ENCODE results near the gene PLXDC2. TPM values are rescaled to one million over a fixed set of nuclear protein-coding genes. Genes with fewer than 3 reads are reported as not detected.
A peak's percentile ranks its signal among the peaks of the same experiment; 100 is the strongest.

Gene PLXDC2
- total RNA-seq, 1 donor from 2014 or later = 10.6 TPM

DNA sequence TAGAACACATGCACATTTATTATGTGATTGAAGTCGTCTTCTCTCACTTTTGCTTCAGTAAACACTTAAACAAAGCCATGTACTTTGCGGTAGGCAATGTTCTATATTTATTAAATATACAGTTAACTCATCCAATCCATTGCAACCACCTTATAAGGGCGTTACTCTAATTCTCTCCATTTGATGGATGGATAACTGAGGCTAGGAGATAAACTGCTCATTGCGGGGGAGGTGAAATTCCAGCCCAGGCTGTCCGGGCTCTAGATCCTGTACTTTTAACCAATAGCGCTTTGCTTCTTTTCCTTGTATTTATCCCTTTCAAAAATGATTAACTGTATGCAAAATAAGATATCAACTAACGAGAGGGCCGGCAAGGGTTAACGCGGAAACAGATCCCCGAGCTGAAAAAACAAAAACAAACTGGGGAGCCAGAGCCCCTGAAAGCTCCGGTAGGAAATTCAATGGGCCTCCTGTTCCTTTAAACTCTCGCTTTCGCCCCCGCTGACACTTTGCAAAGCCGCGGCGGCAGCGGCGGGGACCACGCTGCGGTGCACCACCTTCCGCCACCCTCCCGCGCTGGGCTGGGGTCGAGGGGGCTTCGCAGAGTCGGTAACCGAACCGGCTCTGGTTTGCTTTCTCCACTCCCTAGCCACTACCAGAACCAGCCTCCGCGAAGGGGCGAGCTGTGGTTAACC lies 1.0 kb upstream of the PLXDC2 start:
- no peak for DNase-seq (ENCODE audit: low spot score in 2 of 2)
- no peak for FAIRE-seq

DNA sequence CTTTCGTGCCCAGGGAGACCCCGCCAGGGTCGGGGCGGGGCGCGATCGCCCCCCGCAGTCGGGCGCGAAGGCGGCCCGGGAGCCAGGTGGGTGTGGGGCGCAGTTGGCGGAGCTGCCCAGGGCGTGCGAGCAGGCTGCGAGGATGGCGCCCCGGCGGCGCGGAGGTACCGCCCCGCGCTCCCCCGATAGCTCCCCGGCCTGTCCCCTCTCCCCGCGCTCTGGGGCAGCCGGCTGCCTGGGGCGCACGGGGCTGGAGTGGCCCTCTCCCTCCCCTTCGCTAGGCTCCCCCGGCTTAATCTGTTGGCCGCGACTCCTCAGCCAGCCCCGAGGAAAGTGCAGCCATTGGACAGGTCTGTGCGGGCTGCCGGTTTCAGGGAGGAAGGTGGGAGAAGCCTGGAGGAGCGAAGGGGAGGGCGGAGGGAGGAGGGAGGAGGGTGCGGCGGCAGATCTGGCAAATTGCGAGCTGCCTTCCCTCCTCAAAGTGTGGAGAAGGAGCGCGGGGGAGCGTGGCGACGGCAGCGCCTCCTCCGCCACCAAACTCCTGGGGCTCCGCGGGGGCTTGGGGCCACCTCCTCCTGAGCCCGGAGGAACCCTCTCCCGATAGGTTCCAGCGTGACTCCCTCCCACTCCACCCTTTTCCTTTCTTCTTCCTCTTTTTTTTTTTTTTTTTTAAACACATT lies 361 bp upstream of the PLXDC2 start:
- peak; percentile 25 to 43 for DNase-seq (ENCODE audit: low spot score in 2 of 2)
- no peak for FAIRE-seq

DNA sequence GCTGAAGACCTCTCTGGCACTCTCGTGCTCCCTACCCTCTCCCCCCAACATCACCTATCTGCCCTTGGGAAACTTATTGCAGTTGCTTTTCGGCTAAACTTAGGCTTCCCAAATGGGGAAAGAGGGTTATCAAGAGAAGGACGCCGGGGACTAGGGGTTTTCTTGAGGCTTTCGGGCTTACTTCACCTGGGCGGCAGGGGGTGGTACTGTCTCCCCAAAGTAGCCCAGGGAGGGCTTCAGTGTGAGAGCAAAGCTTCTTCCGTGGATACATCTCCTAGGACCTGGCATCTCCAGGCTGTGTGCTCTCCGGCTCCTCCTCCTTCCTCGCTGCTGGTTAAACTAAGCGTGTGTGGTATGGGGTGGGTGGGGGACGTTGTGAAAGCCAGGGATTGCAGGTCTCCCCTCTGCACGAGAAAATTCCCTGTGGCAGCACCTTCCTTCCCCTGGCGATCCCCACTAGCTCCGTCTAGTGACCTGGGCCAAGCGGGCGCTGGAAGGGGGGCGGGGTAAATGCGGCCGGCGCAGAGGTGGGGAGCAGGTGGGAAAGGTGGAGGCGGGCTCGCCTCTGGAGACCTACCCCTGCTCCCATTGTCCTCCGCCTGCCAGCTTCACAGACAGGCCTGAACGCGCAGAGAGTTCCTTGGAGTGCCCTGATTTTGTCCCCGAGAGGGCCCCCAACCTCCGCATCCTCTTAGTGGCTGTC lies 1.1 kb downstream of the PLXDC2 start:
- FAIRE-seq (no peak), DNase-seq (ENCODE audit: low spot score in 2 of 2) (no peak)

DNA sequence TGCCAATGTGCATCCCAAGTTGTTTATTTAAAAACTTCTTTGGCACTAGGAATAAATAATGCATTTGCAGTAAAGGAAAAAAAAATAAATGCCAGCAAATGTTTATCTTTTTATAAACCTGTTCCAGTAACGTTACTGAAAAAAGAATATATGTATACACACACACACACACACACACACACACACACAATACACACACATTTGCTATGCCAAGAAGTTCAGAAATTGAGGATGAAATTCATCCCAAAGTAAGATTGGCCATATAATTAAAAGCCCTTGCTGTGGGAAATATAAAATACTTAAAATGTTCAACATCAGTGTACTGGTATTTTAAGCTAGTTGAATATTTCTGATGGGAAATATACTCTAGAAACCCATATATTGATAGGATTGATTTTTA lies 2.6 kb downstream of the PLXDC2 start:
- FAIRE-seq (no peak), DNase-seq (ENCODE audit: low spot score in 2 of 2) (no peak)

DNA sequence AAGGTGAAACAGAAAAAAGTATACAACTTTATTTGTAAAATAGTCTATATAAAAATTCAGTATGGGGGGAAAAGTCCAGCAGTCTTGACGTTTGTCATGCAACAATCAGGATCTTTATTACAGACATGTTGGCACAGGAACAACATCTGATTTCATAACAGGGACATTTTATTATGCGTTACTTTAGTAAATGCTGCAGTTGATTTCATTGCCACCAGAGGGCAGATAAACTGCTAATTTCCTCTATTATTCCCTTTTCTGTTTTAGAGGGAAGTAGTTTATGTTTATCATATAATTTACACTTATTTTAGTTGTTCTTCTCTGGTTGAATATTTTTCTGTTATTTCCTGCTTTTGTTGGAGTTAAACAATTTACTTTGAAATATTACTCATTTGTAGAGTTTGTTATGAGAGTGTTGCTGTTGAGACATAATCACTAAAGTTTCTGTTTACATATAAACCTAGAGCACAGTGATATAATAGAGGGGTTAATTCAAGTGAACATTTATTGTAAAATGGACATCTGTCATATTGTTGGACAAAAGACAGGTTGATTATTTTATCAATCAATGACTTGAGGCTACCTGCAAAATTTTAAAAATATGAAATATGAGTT lies 3.3 kb downstream of the PLXDC2 start:
- FAIRE-seq (peak; percentile 96), DNase-seq (ENCODE audit: low spot score in 2 of 2) (peak in 1 of 2 donors; percentile 48)

DNA sequence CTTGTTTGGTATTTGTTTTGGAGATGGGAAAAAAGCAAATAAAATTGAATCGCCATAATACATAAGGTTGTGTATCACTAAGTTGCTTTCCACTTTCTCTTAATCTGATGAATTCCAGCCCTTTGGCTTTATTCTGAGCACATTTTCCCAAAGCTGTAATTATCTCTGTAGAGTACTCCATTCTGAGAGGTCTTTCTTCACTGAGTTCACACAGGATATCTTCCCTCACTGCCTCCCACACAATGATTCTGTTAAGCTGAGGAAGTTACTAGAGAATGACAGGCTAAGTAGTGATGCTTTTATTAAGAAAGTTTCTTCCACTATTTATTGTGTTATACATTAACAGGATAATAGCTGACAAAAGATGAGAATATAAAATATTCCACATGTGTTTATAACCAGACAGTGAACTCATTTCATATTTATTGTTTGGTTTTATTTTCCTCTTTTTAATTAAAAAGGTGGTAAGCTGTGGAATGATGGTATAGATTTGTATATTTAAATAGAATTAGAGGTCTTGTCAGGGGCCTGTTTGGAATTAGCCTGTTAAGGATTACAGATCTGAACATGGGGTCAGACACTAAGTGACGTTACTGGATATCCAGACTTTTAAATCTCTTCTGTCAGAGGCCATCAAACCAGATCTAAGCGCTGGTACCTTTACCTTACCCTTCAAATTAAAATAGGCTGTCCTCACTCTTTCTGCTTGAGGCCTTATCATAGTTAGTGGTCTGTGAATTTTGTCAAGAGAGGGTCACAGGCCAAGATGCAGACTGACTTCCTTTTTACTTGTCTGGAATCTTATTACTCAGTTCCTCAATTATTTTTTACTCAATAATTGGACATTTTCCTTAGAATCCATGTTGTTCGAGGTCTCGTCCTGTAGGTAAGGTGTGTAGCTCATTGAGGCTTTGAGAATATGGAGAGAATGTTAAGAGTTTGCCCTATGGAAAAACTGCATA lies 8.4 kb downstream of the PLXDC2 start:
- FAIRE-seq (no peak), DNase-seq (ENCODE audit: low spot score in 2 of 2) (no peak)

DNA sequence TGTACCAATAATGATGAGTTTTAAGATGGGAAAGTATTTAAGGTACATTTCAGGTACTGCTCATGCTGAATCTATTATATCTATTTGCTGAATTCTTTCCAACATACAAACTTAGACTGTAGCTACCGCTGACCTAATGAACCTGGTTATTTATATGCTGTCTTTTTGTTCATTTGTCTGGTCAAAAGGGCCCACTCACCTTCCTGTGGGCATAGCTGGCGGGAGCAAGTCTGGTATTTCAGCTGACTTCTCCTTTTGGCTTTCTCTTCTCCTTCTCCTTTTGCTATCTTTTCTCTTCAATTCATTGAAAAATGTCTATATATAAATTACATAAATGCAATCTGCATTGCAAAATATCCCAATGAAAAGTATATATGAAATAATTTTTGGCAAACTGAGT lies 9.5 kb downstream of the PLXDC2 start:
- DNase-seq (ENCODE audit: low spot score in 2 of 2) = no peak
- no peak for FAIRE-seq

DNA sequence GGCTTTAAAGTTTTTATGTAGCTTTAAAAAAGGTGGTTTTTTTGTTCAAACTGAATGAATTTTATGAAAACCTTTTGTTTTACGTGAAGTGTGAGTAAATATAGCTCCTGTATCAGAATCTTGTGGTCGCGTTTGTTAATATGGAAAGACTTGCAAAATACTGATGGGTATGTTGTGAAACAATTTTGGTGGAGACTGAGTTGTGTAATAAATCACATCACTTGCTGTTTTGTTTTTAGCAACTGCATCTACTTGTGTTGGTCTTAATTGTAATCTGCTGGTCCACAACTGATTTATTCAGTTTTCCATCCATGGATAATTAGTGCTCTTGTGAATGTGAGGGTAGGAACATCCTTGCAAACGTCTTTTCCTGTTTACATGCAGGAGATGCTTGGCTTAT lies 10.5 kb downstream of the PLXDC2 start:
- FAIRE-seq (no peak), DNase-seq (ENCODE audit: low spot score in 2 of 2) (no peak)

DNA sequence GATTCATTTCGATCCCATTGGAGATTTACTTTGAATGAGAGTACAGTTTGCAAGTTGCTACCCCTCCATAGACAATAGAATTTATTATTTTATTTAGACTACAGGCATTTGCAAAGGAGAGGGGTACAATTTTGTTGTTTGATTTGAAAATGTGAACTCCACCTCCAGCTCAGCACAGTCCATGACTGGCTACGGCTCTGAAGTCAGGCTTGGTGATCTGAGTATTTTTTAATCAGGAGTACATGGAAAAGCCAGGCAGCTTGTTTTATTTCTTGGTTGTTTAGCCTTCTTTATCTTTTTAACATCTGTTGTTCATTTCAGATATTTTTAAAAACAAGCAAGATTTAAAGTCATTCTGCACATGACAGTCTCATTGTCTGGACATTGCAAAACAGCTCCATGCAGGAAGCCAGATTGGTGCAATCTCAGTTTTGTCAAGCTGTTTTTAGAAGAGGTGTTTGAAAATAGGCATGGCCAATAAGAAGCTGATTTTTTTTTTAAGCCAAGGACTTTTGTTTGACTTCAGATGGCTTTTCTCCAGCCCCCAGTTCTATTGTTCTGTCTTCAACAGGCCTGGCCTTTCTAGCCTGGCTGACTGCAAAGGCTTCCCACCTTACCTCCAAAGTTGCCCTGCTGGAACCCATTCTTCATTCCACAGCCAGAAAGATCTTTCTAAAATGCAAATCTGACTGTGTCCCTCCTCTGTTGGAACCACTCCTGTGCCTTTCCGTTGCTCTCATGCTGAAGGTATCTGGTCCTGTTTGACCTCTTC lies 12.2 kb downstream of the PLXDC2 start:
- DNase-seq (ENCODE audit: low spot score in 2 of 2) (no peak), FAIRE-seq (no peak)

DNA sequence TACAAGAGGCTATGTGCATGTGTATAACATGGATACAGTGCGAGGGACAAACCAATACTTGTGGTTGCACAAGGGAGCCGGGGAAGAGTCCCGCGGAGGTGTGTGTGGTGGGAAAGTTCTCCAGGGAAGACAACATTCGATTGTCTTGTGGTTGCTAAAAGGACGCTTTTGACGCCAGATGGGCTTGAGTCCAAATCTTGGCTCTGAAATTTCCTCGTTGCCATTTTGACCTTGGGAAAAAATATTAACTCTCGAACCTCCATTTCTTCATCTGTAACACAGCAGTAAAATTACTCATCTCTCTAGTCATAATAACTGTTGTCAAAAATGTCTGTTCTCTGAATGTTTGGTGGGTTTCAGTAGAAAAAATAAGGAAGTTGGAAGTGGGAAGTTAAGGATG lies 16.5 kb downstream of the PLXDC2 start:
- FAIRE-seq (no peak), DNase-seq (ENCODE audit: low spot score in 2 of 2) (no peak)

DNA sequence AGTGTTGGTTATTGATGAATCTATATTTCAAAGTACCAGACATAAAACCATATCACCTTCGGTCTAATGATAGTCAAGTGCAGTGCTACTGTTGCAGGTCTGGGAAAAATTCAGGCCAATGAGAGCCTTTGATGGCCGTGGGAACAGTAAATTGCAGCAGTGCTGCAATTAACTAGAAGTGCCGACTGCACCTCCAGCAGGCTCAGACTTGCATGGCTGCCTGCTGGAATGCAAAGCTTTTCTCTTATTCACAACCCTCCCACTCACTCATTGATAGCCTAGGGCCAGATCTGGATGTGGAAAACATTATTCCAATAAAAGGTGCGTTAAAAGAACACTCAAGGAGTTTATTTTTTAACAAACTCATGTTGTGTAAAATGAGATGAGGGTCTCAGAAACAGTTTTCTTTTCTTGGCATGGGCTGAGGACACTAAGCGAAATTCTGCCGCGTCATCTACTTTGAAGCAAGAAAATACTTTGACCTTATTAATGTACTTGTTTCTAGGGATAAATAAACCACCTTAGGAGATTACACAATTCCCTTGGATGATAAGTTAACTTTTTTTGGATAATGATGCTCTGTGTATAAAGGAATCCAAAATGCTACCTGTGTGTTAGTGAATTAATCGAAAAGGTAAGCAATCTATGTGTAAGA lies 17.1 kb downstream of the PLXDC2 start:
- no peak for DNase-seq (ENCODE audit: low spot score in 2 of 2)
- no peak for FAIRE-seq

DNA sequence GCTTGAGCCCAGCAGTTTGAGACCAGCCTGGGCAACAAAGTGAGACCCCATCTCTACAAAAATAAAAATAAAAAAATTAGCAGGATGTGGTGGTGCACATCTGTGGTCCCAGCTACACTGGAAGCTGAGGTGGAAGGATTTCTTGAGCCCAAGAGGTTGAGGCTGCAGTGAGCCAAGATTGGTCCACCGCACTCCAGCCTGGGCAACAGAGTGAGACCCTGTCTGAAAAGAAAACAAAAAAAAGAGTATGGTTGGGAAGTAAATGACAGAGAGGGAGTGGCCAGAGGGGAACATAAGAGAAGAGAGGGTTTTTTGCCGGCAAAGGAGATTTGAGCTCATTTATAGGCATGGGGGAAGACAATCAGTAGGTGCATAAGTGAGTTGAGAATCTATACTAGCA lies 19.7 kb downstream of the PLXDC2 start:
- FAIRE-seq (no peak), DNase-seq (ENCODE audit: low spot score in 2 of 2) (no peak)

DNA sequence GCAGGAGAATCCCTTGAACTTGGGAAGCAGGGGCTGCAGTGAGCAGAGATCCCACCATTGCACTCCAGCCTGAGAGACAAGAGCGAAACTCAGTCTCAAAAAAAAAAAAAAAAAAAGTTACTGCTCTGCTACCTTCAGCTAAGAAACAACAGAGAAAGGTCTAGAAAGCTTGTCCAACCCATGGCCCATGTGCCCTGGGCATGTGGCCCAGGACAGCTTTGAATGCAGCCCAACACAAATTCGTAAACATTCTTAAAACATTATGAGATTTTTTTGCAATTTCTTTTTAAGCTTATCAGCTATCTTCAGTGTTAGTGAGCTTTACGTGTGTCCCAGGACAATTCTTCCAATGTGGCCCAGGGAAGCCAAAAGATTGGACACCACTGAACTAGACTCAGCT lies 22.9 kb downstream of the PLXDC2 start:
- FAIRE-seq (no peak), DNase-seq (ENCODE audit: low spot score in 2 of 2) (no peak)

DNA sequence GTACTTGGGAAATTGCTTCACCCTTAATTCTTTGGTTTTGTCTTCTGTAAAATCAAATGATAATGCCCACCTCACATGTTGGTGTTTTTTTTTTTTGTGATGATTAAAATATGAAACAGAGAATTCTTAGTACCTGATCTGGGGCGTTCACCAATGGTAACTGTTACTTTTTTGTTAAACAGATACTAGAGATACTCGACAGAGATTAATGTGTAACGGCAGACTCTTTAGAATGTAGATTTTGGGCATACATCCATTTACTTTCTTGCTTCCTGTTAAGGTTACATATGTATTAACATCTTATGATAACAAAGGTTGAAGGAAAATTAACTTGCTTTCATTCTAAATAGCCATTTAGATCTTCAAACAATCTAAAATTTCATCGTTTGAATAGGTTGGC lies 23.3 kb downstream of the PLXDC2 start:
- no peak for FAIRE-seq
- no peak for DNase-seq (ENCODE audit: low spot score in 2 of 2)

DNA sequence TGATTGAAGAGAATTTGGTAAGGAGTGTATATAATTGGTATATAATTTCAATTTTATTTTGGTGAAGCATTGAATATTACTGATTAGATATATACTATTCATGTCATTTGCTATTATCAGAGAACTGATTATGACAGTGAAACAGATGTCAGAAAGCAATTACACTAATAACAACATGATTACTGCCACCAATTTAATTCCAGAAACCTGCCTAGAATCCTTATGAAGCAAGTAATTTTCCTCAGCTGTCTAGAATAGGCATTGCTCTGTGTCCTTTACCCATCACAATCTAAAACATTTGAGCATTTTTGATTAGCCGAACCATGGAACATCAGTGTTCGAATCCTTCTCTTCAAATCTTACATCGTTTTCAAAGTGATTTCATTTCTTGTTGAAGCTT lies 24.5 kb downstream of the PLXDC2 start:
- no peak for DNase-seq (ENCODE audit: low spot score in 2 of 2)
- FAIRE-seq = no peak

DNA sequence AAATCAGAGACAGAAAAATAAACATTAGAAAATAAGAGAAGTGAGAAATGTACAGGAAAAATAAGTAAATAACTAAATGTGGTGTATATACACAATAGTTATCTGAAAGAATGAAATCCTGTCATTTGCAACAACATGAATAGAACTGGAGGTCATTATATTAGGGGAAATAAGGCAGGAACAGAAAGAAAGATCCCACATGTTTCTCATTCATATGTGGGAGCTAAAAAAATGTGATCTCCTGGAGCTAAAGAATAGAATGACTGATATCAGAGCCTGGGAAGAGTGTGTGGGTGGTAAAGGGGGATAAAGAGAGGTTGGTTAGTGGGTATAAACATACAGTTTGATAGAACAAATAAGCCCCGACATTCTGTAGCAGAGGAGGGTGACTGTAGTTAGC lies 27.3 kb downstream of the PLXDC2 start:
- FAIRE-seq = no peak
- no peak for DNase-seq (ENCODE audit: low spot score in 2 of 2)

DNA sequence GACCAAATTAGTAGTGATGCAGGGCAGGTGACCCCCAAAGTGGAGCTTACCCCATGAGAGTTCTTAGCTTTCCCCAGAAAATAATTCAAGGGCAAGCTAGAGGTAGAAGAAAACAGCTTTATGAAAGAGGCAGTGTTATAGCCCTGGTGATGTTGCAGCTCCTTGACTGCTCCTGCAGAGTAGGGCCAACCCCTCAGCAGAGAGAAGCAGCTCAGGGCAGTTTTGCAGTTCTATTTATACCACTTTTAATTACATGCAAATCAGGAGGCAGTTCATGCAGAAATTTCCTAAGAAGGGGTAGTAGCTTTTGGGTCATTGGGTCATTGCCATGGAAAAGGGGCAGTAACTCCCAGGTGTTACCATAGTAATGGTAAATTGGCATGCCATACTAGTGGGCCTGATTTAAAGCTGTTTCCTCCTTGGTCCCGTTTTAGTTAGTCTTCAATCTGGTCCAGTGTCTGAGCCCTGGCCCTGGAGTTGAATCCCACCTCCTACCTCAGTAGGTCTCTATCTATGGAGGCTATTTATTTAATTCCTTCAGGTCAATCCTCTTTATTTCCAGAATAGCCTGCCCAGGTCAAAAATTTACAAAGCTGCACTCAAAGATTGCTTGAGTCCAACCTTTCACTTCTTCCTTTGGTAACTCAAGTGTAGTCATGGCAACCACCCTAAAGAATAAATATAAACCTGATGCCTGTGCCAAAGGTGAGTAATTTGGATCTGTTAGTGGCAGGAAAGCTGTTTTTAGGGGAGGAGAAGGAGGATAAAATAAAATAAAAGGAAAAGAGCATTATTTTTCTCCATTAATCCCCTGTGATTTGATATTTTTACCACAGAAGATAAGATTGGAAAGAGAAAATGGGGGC lies 29.5 kb downstream of the PLXDC2 start:
- no peak for DNase-seq (ENCODE audit: low spot score in 2 of 2)
- FAIRE-seq = no peak

DNA sequence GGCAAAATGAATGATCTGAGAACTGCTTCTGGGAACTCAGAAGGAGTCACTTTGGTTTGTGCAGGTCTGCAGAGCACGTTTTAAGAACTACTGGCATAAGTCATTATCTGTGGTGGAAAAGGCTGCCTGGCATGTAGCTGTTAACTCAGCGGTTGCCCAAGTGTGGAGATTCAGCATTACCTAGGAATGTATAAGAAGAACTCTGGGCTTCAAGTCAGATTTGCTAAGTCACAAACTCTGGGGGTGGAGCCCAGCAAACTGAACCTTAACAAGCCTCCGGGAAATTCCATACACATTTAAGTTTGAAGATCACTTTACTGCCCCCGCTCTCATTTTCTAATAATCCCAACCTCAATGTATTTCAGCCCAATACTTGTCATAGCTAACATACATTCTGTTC lies 31.1 kb downstream of the PLXDC2 start:
- FAIRE-seq (no peak), DNase-seq (ENCODE audit: low spot score in 2 of 2) (no peak)
